CD14-positive monocyte (primary cell): ENCODE data around the gene RIMBP2. TPM values are rescaled to one million over a fixed set of nuclear protein-coding genes. Genes with fewer than 3 reads are reported as not detected.

Experiments used
- DNase-seq, 3 donors: peaks; one replicate each; pipeline ENCODE4 v3.0.0-alpha.2; 2011 to 2022
- H2AFZ ChIP-seq: 2 replicates; pipeline ENCODE4 v1.6.0; 2012; ENCODE audit warnings: mild to moderate bottlenecking, low read depth, low read length, inconsistent platforms; ENCODE audit not compliant: insufficient read depth, poor library complexity, severe bottlenecking
- H3K27ac ChIP-seq, 2 donors: 1 replicate in 1 of 2; 2 replicates in 1 of 2; pipeline ENCODE4 v1.5.1; 2012 to 2013; ENCODE audit warnings: low read length in 2 of 2, control low read depth in 1 of 2, inconsistent platforms in 1 of 2, low read depth in 1 of 2, mild to moderate bottlenecking in 1 of 2
- H3K27me3 ChIP-seq, 2 donors: one replicate each; pipeline versions ENCODE4 v1.6.0 to v1.6.1; 2011 to 2013; ENCODE audit warnings: low read length in 2 of 2; ENCODE audit not compliant: control insufficient read depth in 2 of 2, insufficient read depth in 2 of 2
- H3K36me3 ChIP-seq, 2 donors: replicated peaks in 1 of 2; 1 replicate in 1 of 2; 2 replicates in 1 of 2; pipeline versions ENCODE4 v1.5.1 to v1.6.1; 2012 to 2013; ENCODE audit warnings: low read length in 2 of 2, control low read depth in 1 of 2, inconsistent platforms in 1 of 2, mild to moderate bottlenecking in 1 of 2; ENCODE audit not compliant: insufficient read depth in 2 of 2, control insufficient read depth in 1 of 2
- H3K4me1 ChIP-seq, 2 donors: 1 replicate in 1 of 2; 2 replicates in 1 of 2; pipeline versions ENCODE4 v1.5.1 to v1.6.1; 2012 to 2013; ENCODE audit warnings: low read length in 2 of 2, control low read depth in 1 of 2, inconsistent platforms in 1 of 2, mild to moderate bottlenecking in 1 of 2, moderate library complexity in 1 of 2; ENCODE audit not compliant: insufficient read depth in 2 of 2, control insufficient read depth in 1 of 2
- H3K4me2 ChIP-seq: replicated peaks from 2 replicates; pipeline ENCODE3; 2012; ENCODE audit warnings: low read length, moderate library complexity, mild to moderate bottlenecking; ENCODE audit not compliant: poor library complexity, severe bottlenecking; ENCODE audit errors: extremely low read depth
- H3K4me3 ChIP-seq, 3 experiments: fragments of 200-600 bp in 1 of 3; sonication (generic) in 1 of 3; replicated peaks in 1 of 3; 1 replicate in 2 of 3; 2 replicates in 1 of 3; pipeline ENCODE4 v1.5.1; 2011 to 2013; ENCODE audit warnings: low read length in 3 of 3, mild to moderate bottlenecking in 3 of 3, control low read depth in 2 of 3, low read depth in 2 of 3, inconsistent platforms in 1 of 3, moderate library complexity in 1 of 3
- H3K79me2 ChIP-seq: 2 replicates; pipeline ENCODE4 v1.6.0; 2012; ENCODE audit warnings: mild to moderate bottlenecking, control low read depth, inconsistent platforms, low read length, moderate library complexity; ENCODE audit not compliant: insufficient read depth
- H3K9ac ChIP-seq: 2 replicates; pipeline ENCODE4 v1.6.0; 2017; ENCODE audit warnings: low read length, mild to moderate bottlenecking; ENCODE audit not compliant: insufficient read depth, poor library complexity, severe bottlenecking
- H3K9me3 ChIP-seq, 2 donors: replicated peaks in 1 of 2; 1 replicate in 1 of 2; 2 replicates in 1 of 2; pipeline versions ENCODE4 v1.5.1 to v1.6.1; 2012 to 2013; ENCODE audit warnings: low read length in 2 of 2, control low read depth in 1 of 2; ENCODE audit not compliant: control insufficient read depth in 1 of 2, insufficient read depth in 1 of 2
- H4K20me1 ChIP-seq: 2 replicates; pipeline ENCODE4 v1.6.0; 2012; ENCODE audit warnings: mild to moderate bottlenecking, low read length, control low read depth, moderate library complexity; ENCODE audit not compliant: insufficient read depth
- H3K27ac Mint-ChIP-seq, 7 donors: one replicate each; pipeline ENCODE4 v1.8.0; 2020; ENCODE audit warnings: mild to moderate bottlenecking in 7 of 7, mixed read lengths in 7 of 7, moderate library complexity in 6 of 7, inconsistent platforms in 2 of 7
- H3K27me3 Mint-ChIP-seq, 3 donors: one replicate each; pipeline ENCODE4 v1.8.0; 2021 to 2022; ENCODE audit warnings: low read depth in 3 of 3, mild to moderate bottlenecking in 3 of 3, mixed read lengths in 3 of 3, moderate library complexity in 3 of 3, inconsistent platforms in 1 of 3
- H3K36me3 Mint-ChIP-seq, 2 donors: one replicate each; pipeline ENCODE4 v1.8.0; 2020; ENCODE audit warnings: mixed read lengths in 2 of 2, inconsistent platforms in 1 of 2, mild to moderate bottlenecking in 1 of 2
- H3K4me1 Mint-ChIP-seq: one replicate; pipeline ENCODE4 v1.8.0; 2020; ENCODE audit warnings: mild to moderate bottlenecking, mixed read lengths
- H3K4me3 Mint-ChIP-seq, 2 donors: one replicate each; pipeline ENCODE4 v1.8.0; 2020; ENCODE audit warnings: mild to moderate bottlenecking in 2 of 2, mixed read lengths in 2 of 2, moderate library complexity in 1 of 2
- H3K9me3 Mint-ChIP-seq, 7 donors: one replicate each; pipeline ENCODE4 v1.8.0; 2020 to 2022; ENCODE audit warnings: mixed read lengths in 7 of 7, mild to moderate bottlenecking in 6 of 7, moderate library complexity in 6 of 7, inconsistent platforms in 2 of 7
- CTCF ChIP-seq: fragments of 200-600 bp; IDR thresholded peaks from one replicate; pipeline ENCODE4 v1.8.0; 2022; ENCODE audit warnings: antibody characterized with exemption, mild to moderate bottlenecking
- WGBS: methylation state at CpG from one replicate; pipeline ENCODE4 v1.1.5; 2013; ENCODE audit warnings: missing lambda C conversion rate; ENCODE audit not compliant: insufficient coverage; 5-methylcytosine and 5-hydroxymethylcytosine counted together
- intact Hi-C, 2 donors: fragments of 100-400 bp; cut with micrococcal nuclease; formaldehyde crosslinking; loops; one replicate each; pipeline versions ENCODE4 v1.15.0 to v1.15.1; 2023
- polyA plus RNA-seq, 3 donors: library from polyadenylated mRNA; depleted of rRNA in 1 of 3; unstranded in 2 of 3; stranded (reverse) in 1 of 3; fragments of 300-500 nt in 2 of 3; fragments of >200 nt in 1 of 3; fragmentation: Illumina TruSeq in 2 of 3; gene quantifications; 1 replicate in 2 of 3; 2 replicates in 1 of 3; pipeline ENCODE4 v1.2.3, GENCODE V29; 2012 to 2021

The RIMBP2 gene
- polyA plus RNA-seq, 3 donors = not detected

GRCh38 chr12:130714091-130714590 is 2.0 kb downstream of the RIMBP2 start:
- H3K27me3 Mint-ChIP-seq = peaks cover 49 to 69% (median 66%) of the 10 kb centered on the region in 3 donors
- 6% methylated on average over 18 of the region's 20 CpGs for WGBS
- H3K4me2 ChIP-seq = no peak overlapping the region

GRCh38 chr12:130713581-130713991 is 2.5 kb downstream of the RIMBP2 start:
- Histone ChIP-seq H3K9ac (no peak overlapping the region), H3K4me1 (no peaks in the 10 kb centered on the region), H3K36me3 (no peaks in the 10 kb centered on the region), H3K4me2 (no peak overlapping the region), H4K20me1 (no peaks in the 10 kb centered on the region), H3K27ac (no peak overlapping the region), H3K4me3 (no peak overlapping the region), H2AFZ (no peak overlapping the region), H3K9me3 (peaks cover 0 to 18% of the 10 kb centered on the region in 2 donors), H3K79me2 (no peaks in the 10 kb centered on the region), H3K27me3 (peaks cover 22 to 54% of the 10 kb centered on the region in 2 donors)
- H3K27ac Mint-ChIP-seq = no peak overlapping the region
- no peak for TF ChIP-seq CTCF
- DNase-seq = no peak
- intact Hi-C loops = no loop called here
- H3K4me1 Mint-ChIP-seq = no peaks in the 10 kb centered on the region
- peak overlapping the region; percentile 45 to 67 for H3K4me3 Mint-ChIP-seq
- 32% methylated on average over 18 of the region's 18 CpGs for WGBS
- H3K9me3 Mint-ChIP-seq = peaks cover 0 to 15% (median 11%) of the 10 kb centered on the region in 7 donors
- H3K27me3 Mint-ChIP-seq = peaks cover 47 to 65% (median 61%) of the 10 kb centered on the region in 3 donors
- H3K36me3 Mint-ChIP-seq = peaks cover 1 to 4% of the 10 kb centered on the region in 2 donors

More at GRCh38 chr12:130714091-130714590, 2.0 kb downstream of the RIMBP2 start:
- no peaks in the 10 kb centered on the region for H3K36me3 ChIP-seq
- Mint-ChIP-seq H3K9me3 (peaks cover 0 to 15% (median 11%) of the 10 kb centered on the region in 7 donors), H3K36me3 (peaks cover 1 to 4% of the 10 kb centered on the region in 2 donors), H3K27ac (no peak overlapping the region), H3K4me3 (peak overlapping the region in 1 of 2 donors; percentile 67), H3K4me1 (no peaks in the 10 kb centered on the region)
- no peak overlapping the region for H3K4me3 ChIP-seq
- intact Hi-C loops = no loop called here
- H3K9ac ChIP-seq = no peak overlapping the region
- H3K27me3 ChIP-seq = peaks cover 22 to 54% of the 10 kb centered on the region in 2 donors
- no peak overlapping the region for H2AFZ ChIP-seq
- no peak for TF ChIP-seq CTCF
- DNase-seq = no peak
- no peaks in the 10 kb centered on the region for H4K20me1 ChIP-seq
- H3K79me2 ChIP-seq = no peaks in the 10 kb centered on the region
- no peaks in the 10 kb centered on the region for H3K4me1 ChIP-seq
- peaks cover 0 to 18% of the 10 kb centered on the region in 2 donors for H3K9me3 ChIP-seq
- no peak overlapping the region for H3K27ac ChIP-seq
